C4-2B (cell line): ENCODE measurements around the gene C9orf152.
"Not testable (repeated sequence)": the region's sequence is repeated elsewhere in the genome, so short reads cannot be mapped to it uniquely, and the experiment has no call there.

ENCODE experiments used
- H3K27ac ChIP-seq: fragments of 450-650 bp; 2 replicates; pipeline ENCODE4 v1.5.1; 2017
- CTCF ChIP-seq: fragments of 450-650 bp; conservative IDR thresholded peaks from 2 replicates; pipeline ENCODE4 v1.5.1; 2017; ENCODE audit warnings: mild to moderate bottlenecking
- ZFX ChIP-seq: fragments of 450-650 bp; IDR thresholded peaks from 2 replicates; pipeline ENCODE4 v1.6.1; 2017

The C9orf152 gene

GRCh38 chr9:110252509-110253139, 44.7 kb upstream of the C9orf152 start:
- H3K27ac ChIP-seq, result no peak overlapping the region
- TF ChIP-seq ZFX, result no peak
- TF ChIP-seq CTCF, result no peak

GRCh38 chr9:110251770-110252169, 43.8 kb upstream of the C9orf152 start:
- not testable (repeated sequence) for H3K27ac ChIP-seq

GRCh38 chr9:110251212-110251611, 43.3 kb upstream of the C9orf152 start:
- no peak for TF ChIP-seq ZFX
- TF ChIP-seq CTCF, result no peak
- no peak overlapping the region for H3K27ac ChIP-seq

- TF ChIP-seq CTCF, result no peak
- no peak for TF ChIP-seq ZFX
- H3K27ac ChIP-seq, result no peak overlapping the region
These were observed 41.6 kb upstream of the C9orf152 start for GRCh38 chr9:110249603-110250002.

- no peak for TF ChIP-seq ZFX
- no peak for TF ChIP-seq CTCF
- H3K27ac ChIP-seq, result no peak overlapping the region
These were observed 40.4 kb upstream of the C9orf152 start for GRCh38 chr9:110248361-110248760.

- TF ChIP-seq ZFX (no peak), CTCF (no peak)
- H3K27ac ChIP-seq, result no peak overlapping the region
These were observed 38.3 kb upstream of the C9orf152 start for GRCh38 chr9:110246214-110246613.

- TF ChIP-seq CTCF (no peak), ZFX (no peak)
- H3K27ac ChIP-seq, result no peak overlapping the region
These were observed 36.7 kb upstream of the C9orf152 start for GRCh38 chr9:110244616-110245015.

GRCh38 chr9:110241858-110242321, 33.9 kb upstream of the C9orf152 start:
- TF ChIP-seq CTCF (no peak), ZFX (no peak)
- no peak overlapping the region for H3K27ac ChIP-seq
